Keratinocyte (primary cell): Measurements from ENCODE around the gene MTUS2. TPM values are rescaled to one million over a fixed set of nuclear protein-coding genes. Genes with fewer than 3 reads are reported as not detected.

Experiments
- DNase-seq: peaks from one replicate; pipeline ENCODE4 v3.0.0-alpha.2; 2011; ENCODE audit warnings: low read depth, missing footprints, low spot score
- FAIRE-seq: peaks from 2 replicates; lab custom pipeline; 2011; peaks lifted over from hg19 to GRCh38; lab: Jason Lieb, UNC
- H2AFZ ChIP-seq: 2 replicates; pipeline ENCODE4 v1.6.0; 2012; ENCODE audit warnings: low read length, control low read depth, inconsistent platforms; ENCODE audit not compliant: control insufficient read depth
- H3K27ac ChIP-seq: 2 replicates; pipeline ENCODE4 v1.5.1; 2011; ENCODE audit warnings: low read length; ENCODE audit not compliant: control insufficient read depth, insufficient read depth
- H3K27me3 ChIP-seq: 3 replicates; pipeline ENCODE4 v1.6.0; 2011; ENCODE audit warnings: low read length; ENCODE audit not compliant: control insufficient read depth, insufficient read depth; ENCODE audit errors: extremely low read depth
- H3K36me3 ChIP-seq, 2 experiments: 2 replicates in 1 of 2; 3 replicates in 1 of 2; pipeline ENCODE4 v1.5.1; 2011; ENCODE audit warnings: low read length in 2 of 2, mild to moderate bottlenecking in 1 of 2; ENCODE audit not compliant: control insufficient read depth in 2 of 2, insufficient read depth in 2 of 2; ENCODE audit errors: extremely low read depth in 1 of 2
- H3K4me1 ChIP-seq: 3 replicates; pipeline ENCODE4 v1.5.1; 2011; ENCODE audit warnings: low read length; ENCODE audit not compliant: control insufficient read depth, insufficient read depth; ENCODE audit errors: extremely low read depth
- H3K4me2 ChIP-seq: 3 replicates; pipeline ENCODE4 v1.6.0; 2011; ENCODE audit warnings: low read depth, low read length; ENCODE audit not compliant: control insufficient read depth, insufficient read depth; ENCODE audit errors: extremely low read depth
- H3K4me3 ChIP-seq, 3 experiments: fragments of 200-600 bp in 1 of 3; sonication (generic) in 1 of 3; 2 replicates in 2 of 3; 3 replicates in 1 of 3; pipeline ENCODE4 v1.5.1; 2011 to 2016; ENCODE audit warnings: low read length in 3 of 3, mild to moderate bottlenecking in 3 of 3, control low read depth in 2 of 3, inconsistent platforms in 1 of 3, low read depth in 1 of 3, mixed read lengths in 1 of 3, mixed run types in 1 of 3, moderate library complexity in 1 of 3; ENCODE audit not compliant: control insufficient read depth in 2 of 3, insufficient read depth in 2 of 3; ENCODE audit errors: extremely low read depth in 1 of 3
- H3K79me2 ChIP-seq: 2 replicates; pipeline ENCODE4 v1.6.0; 2012; ENCODE audit warnings: low read length; ENCODE audit not compliant: control insufficient read depth, insufficient read depth
- H3K9ac ChIP-seq: 3 replicates; pipeline ENCODE4 v1.6.0; 2011; ENCODE audit warnings: low read length; ENCODE audit not compliant: control insufficient read depth, insufficient read depth; ENCODE audit errors: extremely low read depth
- H3K9me1 ChIP-seq: 3 replicates; pipeline ENCODE4 v1.6.0; 2011; ENCODE audit warnings: low read length; ENCODE audit not compliant: control insufficient read depth, insufficient read depth; ENCODE audit errors: extremely low read depth
- H3K9me3 ChIP-seq: 2 replicates; pipeline ENCODE4 v1.5.1; 2012; ENCODE audit warnings: low read depth, low read length; ENCODE audit not compliant: control insufficient read depth
- H4K20me1 ChIP-seq: 3 replicates; pipeline ENCODE4 v1.6.0; 2011; ENCODE audit warnings: low read length; ENCODE audit not compliant: control insufficient read depth, insufficient read depth; ENCODE audit errors: extremely low read depth
- EZH2 ChIP-seq: IDR thresholded peaks from one replicate; pipeline ENCODE4 v1.6.1; 2012; ENCODE audit warnings: inconsistent platforms, mild to moderate bottlenecking, low read length, moderate library complexity
- dilution Hi-C: fragments of 300-500 bp; cut with MboI; formaldehyde crosslinking; loops from one replicate; pipeline ENCODE4 v1.7.0; 2020; ENCODE audit warnings: low sequenced_read_pairs; ENCODE audit not compliant: extremely low pct_ligation_motif_present
- polyA plus RNA-seq, 5 experiments: library from polyadenylated mRNA; depleted of rRNA in 3 of 5; stranded (reverse) in 3 of 5; stranded (forward) in 1 of 5; unstranded in 1 of 5; fragments of >200 nt; gene quantifications; 1 replicate in 1 of 5; 2 replicates in 3 of 5; 3 replicates in 1 of 5; pipeline versions ENCODE4 v1.2.1 to v1.2.3, GENCODE V29; 2011 to 2012; ENCODE audit warnings: missing spikeins in 2 of 5, low read depth in 1 of 5, low replicate concordance in 1 of 5
- TF ChIP-seq, protein P1 (sequence below), 3 experiments: IDR thresholded peaks in 1 of 3; conservative IDR thresholded peaks in 1 of 3; optimal IDR thresholded peaks in 1 of 3; 2 replicates in 2 of 3; 3 replicates in 1 of 3; pipeline versions ENCODE3 to v1.5.1; 2011; ENCODE audit warnings: low read length in 3 of 3, mild to moderate bottlenecking in 3 of 3, moderate library complexity in 2 of 3, control low read depth in 1 of 3, inconsistent platforms in 1 of 3; ENCODE audit not compliant: insufficient read depth in 2 of 3; ENCODE audit errors: extremely low read depth in 1 of 3

The MTUS2 gene
- polyA plus RNA-seq, 1 donor (not counting 4 experiments of a cell fraction or from before 2014, with no cell fraction given), result 0.17 TPM

DNA sequence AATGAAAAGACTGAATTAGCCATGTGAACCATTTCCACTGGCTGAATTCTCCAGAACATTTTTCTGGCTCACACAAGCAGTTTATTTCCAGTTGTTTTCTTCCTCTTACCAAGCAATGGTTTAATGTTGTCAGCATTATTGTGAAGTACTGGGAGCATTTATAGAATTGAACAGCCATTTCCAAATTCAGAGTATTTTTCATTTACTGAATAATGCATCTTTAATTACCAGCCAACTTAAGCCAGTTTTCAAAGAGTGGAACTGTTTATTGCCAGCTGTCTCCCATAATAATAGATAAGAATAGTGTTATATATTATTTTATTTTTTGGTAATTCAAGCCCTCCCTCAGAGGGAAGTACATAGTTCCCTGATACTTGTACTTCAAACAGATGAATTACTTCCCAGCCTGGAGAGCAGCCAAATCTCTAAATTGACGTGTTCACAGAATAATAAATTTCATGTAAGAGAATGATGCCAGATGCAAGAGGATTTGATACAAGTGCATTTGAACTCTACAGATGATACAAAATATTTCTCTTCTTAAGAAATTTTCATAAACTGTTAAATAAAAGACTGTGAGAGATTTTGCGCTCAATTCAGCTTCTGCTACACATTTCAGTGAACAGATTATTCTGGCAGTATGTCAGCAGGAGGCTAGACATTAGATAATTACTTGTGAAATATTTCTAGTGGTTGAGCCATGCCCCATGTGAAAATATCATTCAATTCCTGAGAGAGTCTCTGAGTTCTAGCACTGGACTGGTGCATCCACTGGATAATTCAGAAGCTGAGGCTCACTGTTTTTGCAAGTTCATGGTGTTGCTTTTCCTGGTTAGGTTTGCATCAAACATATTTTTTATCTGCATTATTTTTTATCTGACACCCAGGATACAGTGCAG lies 459.5 kb downstream of the MTUS2 start:
- no peaks in the 10 kb centered on the region for H3K79me2 ChIP-seq
- no peaks in the 10 kb centered on the region for H4K20me1 ChIP-seq
- H3K9me3 ChIP-seq, result no peaks in the 10 kb centered on the region
- no peaks in the 10 kb centered on the region for H3K36me3 ChIP-seq
- no peaks in the 10 kb centered on the region for H3K9me1 ChIP-seq
- no peak overlapping the region for H3K9ac ChIP-seq
- H3K4me2 ChIP-seq, result no peak overlapping the region
- no peak for TF ChIP-seq EZH2
- TF ChIP-seq, protein P1, sequence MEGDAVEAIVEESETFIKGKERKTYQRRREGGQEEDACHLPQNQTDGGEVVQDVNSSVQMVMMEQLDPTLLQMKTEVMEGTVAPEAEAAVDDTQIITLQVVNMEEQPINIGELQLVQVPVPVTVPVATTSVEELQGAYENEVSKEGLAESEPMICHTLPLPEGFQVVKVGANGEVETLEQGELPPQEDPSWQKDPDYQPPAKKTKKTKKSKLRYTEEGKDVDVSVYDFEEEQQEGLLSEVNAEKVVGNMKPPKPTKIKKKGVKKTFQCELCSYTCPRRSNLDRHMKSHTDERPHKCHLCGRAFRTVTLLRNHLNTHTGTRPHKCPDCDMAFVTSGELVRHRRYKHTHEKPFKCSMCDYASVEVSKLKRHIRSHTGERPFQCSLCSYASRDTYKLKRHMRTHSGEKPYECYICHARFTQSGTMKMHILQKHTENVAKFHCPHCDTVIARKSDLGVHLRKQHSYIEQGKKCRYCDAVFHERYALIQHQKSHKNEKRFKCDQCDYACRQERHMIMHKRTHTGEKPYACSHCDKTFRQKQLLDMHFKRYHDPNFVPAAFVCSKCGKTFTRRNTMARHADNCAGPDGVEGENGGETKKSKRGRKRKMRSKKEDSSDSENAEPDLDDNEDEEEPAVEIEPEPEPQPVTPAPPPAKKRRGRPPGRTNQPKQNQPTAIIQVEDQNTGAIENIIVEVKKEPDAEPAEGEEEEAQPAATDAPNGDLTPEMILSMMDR (optimal IDR thresholded peaks at IDR 0.05 in 1 of 3, IDR thresholded peaks at IDR 0.05 in 1 of 3, conservative IDR thresholded peaks at IDR 0.05 in 1 of 3; ENCODE audit: extremely low read depth in 1 of 3, insufficient read depth in 2 of 3, low read length in 3 of 3), result no peak
- H2AFZ ChIP-seq, result no peak overlapping the region
- no peaks in the 10 kb centered on the region for H3K27me3 ChIP-seq
- H3K4me1 ChIP-seq, result no peaks in the 10 kb centered on the region
- no peak for FAIRE-seq
- dilution Hi-C loops, result no loop called here
- no peak for DNase-seq
- no peak overlapping the region for H3K27ac ChIP-seq
- H3K4me3 ChIP-seq, result no peak overlapping the region

DNA sequence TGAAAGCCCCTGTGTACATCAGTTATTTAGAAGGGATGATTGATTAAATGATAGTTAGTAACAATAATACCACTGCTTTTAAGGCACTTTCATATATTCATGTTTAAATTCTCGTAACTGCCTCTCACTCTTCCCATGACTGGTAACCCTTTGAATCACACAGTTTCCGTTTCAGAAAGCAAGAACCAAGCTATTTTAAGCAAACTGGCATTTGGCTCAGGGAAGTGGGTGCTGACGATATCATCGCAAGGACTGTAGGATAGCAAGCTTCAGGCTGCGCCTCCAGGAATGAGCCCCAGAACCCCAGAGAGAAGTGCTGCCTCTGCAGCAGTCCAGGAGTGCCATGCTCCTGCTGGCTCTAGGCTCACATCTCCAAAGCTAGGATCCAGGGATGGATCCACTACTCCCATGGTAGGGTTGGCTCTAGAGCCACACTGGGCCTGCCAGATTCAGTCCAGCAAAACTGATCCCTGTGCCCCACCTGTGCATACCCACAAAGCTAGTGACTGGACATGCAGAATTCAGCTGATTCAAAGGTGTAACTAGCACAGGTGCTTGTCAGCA lies 461.9 kb downstream of the MTUS2 start:
- no peaks in the 10 kb centered on the region for H3K36me3 ChIP-seq

More for the DNA sequence above, 461.9 kb downstream of the MTUS2 start:
- Histone ChIP-seq H2AFZ (no peak overlapping the region), H3K4me2 (no peak overlapping the region), H3K9ac (no peak overlapping the region), H4K20me1 (no peaks in the 10 kb centered on the region), H3K4me1 (no peaks in the 10 kb centered on the region), H3K4me3 (no peak overlapping the region), H3K9me3 (no peaks in the 10 kb centered on the region), H3K79me2 (no peaks in the 10 kb centered on the region), H3K27ac (no peak overlapping the region), H3K9me1 (no peaks in the 10 kb centered on the region), H3K27me3 (no peaks in the 10 kb centered on the region)
- no peak for FAIRE-seq
- dilution Hi-C loops, result no loop called here
- DNase-seq, result no peak
- TF ChIP-seq, protein P1 (optimal IDR thresholded peaks at IDR 0.05 in 1 of 3, IDR thresholded peaks at IDR 0.05 in 1 of 3, conservative IDR thresholded peaks at IDR 0.05 in 1 of 3; ENCODE audit: extremely low read depth in 1 of 3, insufficient read depth in 2 of 3, low read length in 3 of 3), result no peak
- no peak for TF ChIP-seq EZH2
